ENCODE data around the gene FBXL4.
A peak's percentile ranks its signal among the peaks of the same experiment; 100 is the strongest.

Gene FBXL4

GRCh38 chr6:98974309-98974708 is 26.6 kb upstream of the FBXL4 start:
- H3K27ac ChIP-seq (ENCODE audit: low read length): no peak overlapping the region
- H3K27me3 ChIP-seq (ENCODE audit: control insufficient read depth, insufficient read depth, low read length): no peaks in the 10 kb centered on the region
- peaks cover 10% of the 10 kb centered on the region for H3K4me1 ChIP-seq (ENCODE audit: control insufficient read depth, low read depth, low read length)
- H3K36me3 ChIP-seq (ENCODE audit: control insufficient read depth, low read depth, low read length): no peaks in the 10 kb centered on the region
- H3K9ac ChIP-seq (ENCODE audit: low read length): no peak overlapping the region
- no peak overlapping the region for H3K4me3 ChIP-seq (ENCODE audit: low read length)
- no peaks in the 10 kb centered on the region for H3K9me3 ChIP-seq (ENCODE audit: control insufficient read depth, low read depth, low read length)

GRCh38 chr6:98973571-98973970 is 25.8 kb upstream of the FBXL4 start:
- no peaks in the 10 kb centered on the region for H3K27me3 ChIP-seq (ENCODE audit: control insufficient read depth, insufficient read depth, low read length)
- H3K9me3 ChIP-seq (ENCODE audit: control insufficient read depth, low read depth, low read length): no peaks in the 10 kb centered on the region
- no peaks in the 10 kb centered on the region for H3K36me3 ChIP-seq (ENCODE audit: control insufficient read depth, low read depth, low read length)
- H3K9ac ChIP-seq (ENCODE audit: low read length): no peak overlapping the region
- peaks cover 10% of the 10 kb centered on the region for H3K4me1 ChIP-seq (ENCODE audit: control insufficient read depth, low read depth, low read length)
- H3K4me3 ChIP-seq (ENCODE audit: low read length): no peak overlapping the region
- no peak overlapping the region for H3K27ac ChIP-seq (ENCODE audit: low read length)

- H3K9ac ChIP-seq (ENCODE audit: low read length): no peak overlapping the region
- no peaks in the 10 kb centered on the region for H3K9me3 ChIP-seq (ENCODE audit: control insufficient read depth, low read depth, low read length)
- H3K27me3 ChIP-seq (ENCODE audit: control insufficient read depth, insufficient read depth, low read length): no peaks in the 10 kb centered on the region
These were observed 23.6 kb upstream of the FBXL4 start for GRCh38 chr6:98971303-98971702.

GRCh38 chr6:98970469-98970868 is 22.7 kb upstream of the FBXL4 start:
- Histone ChIP-seq H3K36me3 (ENCODE audit: control insufficient read depth, low read depth, low read length) (no peaks in the 10 kb centered on the region), H3K4me1 (ENCODE audit: control insufficient read depth, low read depth, low read length) (peaks cover 10% of the 10 kb centered on the region), H3K27ac (ENCODE audit: low read length) (no peak overlapping the region), H3K9me3 (ENCODE audit: control insufficient read depth, low read depth, low read length) (no peaks in the 10 kb centered on the region), H3K27me3 (ENCODE audit: control insufficient read depth, insufficient read depth, low read length) (no peaks in the 10 kb centered on the region), H3K4me3 (ENCODE audit: low read length) (no peak overlapping the region), H3K9ac (ENCODE audit: low read length) (no peak overlapping the region)

More at GRCh38 chr6:98971303-98971702, 23.6 kb upstream of the FBXL4 start:
- H3K4me3 ChIP-seq (ENCODE audit: low read length): no peak overlapping the region
- H3K27ac ChIP-seq (ENCODE audit: low read length): no peak overlapping the region
- no peaks in the 10 kb centered on the region for H3K36me3 ChIP-seq (ENCODE audit: control insufficient read depth, low read depth, low read length)
- peaks cover 10% of the 10 kb centered on the region for H3K4me1 ChIP-seq (ENCODE audit: control insufficient read depth, low read depth, low read length)

GRCh38 chr6:98967616-98968015 is 19.9 kb upstream of the FBXL4 start:
- no peaks in the 10 kb centered on the region for H3K9me3 ChIP-seq (ENCODE audit: control insufficient read depth, low read depth, low read length)
- H3K27me3 ChIP-seq (ENCODE audit: control insufficient read depth, insufficient read depth, low read length): no peaks in the 10 kb centered on the region
- no peak overlapping the region for H3K4me3 ChIP-seq (ENCODE audit: low read length)
- H3K36me3 ChIP-seq (ENCODE audit: control insufficient read depth, low read depth, low read length): no peaks in the 10 kb centered on the region
- H3K9ac ChIP-seq (ENCODE audit: low read length): no peak overlapping the region
- peaks cover 10% of the 10 kb centered on the region for H3K4me1 ChIP-seq (ENCODE audit: control insufficient read depth, low read depth, low read length)
- H3K27ac ChIP-seq (ENCODE audit: low read length): no peak overlapping the region

GRCh38 chr6:98959631-98960030 is 11.9 kb upstream of the FBXL4 start:
- Histone ChIP-seq H3K4me3 (ENCODE audit: low read length) (no peak overlapping the region), H3K9ac (ENCODE audit: low read length) (no peak overlapping the region), H3K9me3 (ENCODE audit: control insufficient read depth, low read depth, low read length) (no peaks in the 10 kb centered on the region), H3K36me3 (ENCODE audit: control insufficient read depth, low read depth, low read length) (no peaks in the 10 kb centered on the region), H3K27ac (ENCODE audit: low read length) (no peak overlapping the region), H3K27me3 (ENCODE audit: control insufficient read depth, insufficient read depth, low read length) (no peaks in the 10 kb centered on the region), H3K4me1 (ENCODE audit: control insufficient read depth, low read depth, low read length) (no peaks in the 10 kb centered on the region)

- Histone ChIP-seq H3K27ac (ENCODE audit: low read length) (no peak overlapping the region), H3K36me3 (ENCODE audit: control insufficient read depth, low read depth, low read length) (no peaks in the 10 kb centered on the region), H3K4me1 (ENCODE audit: control insufficient read depth, low read depth, low read length) (no peaks in the 10 kb centered on the region), H3K9ac (ENCODE audit: low read length) (no peak overlapping the region), H3K27me3 (ENCODE audit: control insufficient read depth, insufficient read depth, low read length) (no peaks in the 10 kb centered on the region), H3K9me3 (ENCODE audit: control insufficient read depth, low read depth, low read length) (no peaks in the 10 kb centered on the region), H3K4me3 (ENCODE audit: low read length) (no peak overlapping the region)
These were observed 11.0 kb upstream of the FBXL4 start for GRCh38 chr6:98958776-98959175.

- no peaks in the 10 kb centered on the region for H3K4me1 ChIP-seq (ENCODE audit: control insufficient read depth, low read depth, low read length)
- no peaks in the 10 kb centered on the region for H3K36me3 ChIP-seq (ENCODE audit: control insufficient read depth, low read depth, low read length)
- no peak overlapping the region for H3K4me3 ChIP-seq (ENCODE audit: low read length)
- H3K27me3 ChIP-seq (ENCODE audit: control insufficient read depth, insufficient read depth, low read length): no peaks in the 10 kb centered on the region
- H3K27ac ChIP-seq (ENCODE audit: low read length): no peak overlapping the region
- H3K9ac ChIP-seq (ENCODE audit: low read length): no peak overlapping the region
- H3K9me3 ChIP-seq (ENCODE audit: control insufficient read depth, low read depth, low read length): no peaks in the 10 kb centered on the region
These were observed 9.7 kb upstream of the FBXL4 start for GRCh38 chr6:98957450-98957849.

- H3K27me3 ChIP-seq (ENCODE audit: control insufficient read depth, insufficient read depth, low read length): no peaks in the 10 kb centered on the region
- no peaks in the 10 kb centered on the region for H3K36me3 ChIP-seq (ENCODE audit: control insufficient read depth, low read depth, low read length)
- H3K9ac ChIP-seq (ENCODE audit: low read length): no peak overlapping the region
- no peak overlapping the region for H3K4me3 ChIP-seq (ENCODE audit: low read length)
- H3K4me1 ChIP-seq (ENCODE audit: control insufficient read depth, low read depth, low read length): peaks cover 4% of the 10 kb centered on the region
- no peak overlapping the region for H3K27ac ChIP-seq (ENCODE audit: low read length)
- no peaks in the 10 kb centered on the region for H3K9me3 ChIP-seq (ENCODE audit: control insufficient read depth, low read depth, low read length)
These were observed 1.8 kb upstream of the FBXL4 start for GRCh38 chr6:98949589-98949988.

- no peaks in the 10 kb centered on the region for H3K27me3 ChIP-seq (ENCODE audit: control insufficient read depth, insufficient read depth, low read length)
- peak overlapping the region; percentile 82 for H3K9ac ChIP-seq (ENCODE audit: low read length)
- peaks cover 4% of the 10 kb centered on the region for H3K4me1 ChIP-seq (ENCODE audit: control insufficient read depth, low read depth, low read length)
- H3K36me3 ChIP-seq (ENCODE audit: control insufficient read depth, low read depth, low read length): no peaks in the 10 kb centered on the region
- no peaks in the 10 kb centered on the region for H3K9me3 ChIP-seq (ENCODE audit: control insufficient read depth, low read depth, low read length)
- peak overlapping the region; percentile 43 for H3K27ac ChIP-seq (ENCODE audit: low read length)
- H3K4me3 ChIP-seq (ENCODE audit: low read length): peak overlapping the region; percentile 86
These were observed 801 bp downstream of the FBXL4 start for GRCh38 chr6:98946879-98947410.

GRCh38 chr6:98946266-98946878 is 1.4 kb downstream of the FBXL4 start:
- H3K27ac ChIP-seq (ENCODE audit: low read length): no peak overlapping the region
- H3K4me1 ChIP-seq (ENCODE audit: control insufficient read depth, low read depth, low read length): peaks cover 4% of the 10 kb centered on the region
- peak overlapping the region; percentile 82 for H3K9ac ChIP-seq (ENCODE audit: low read length)
- no peaks in the 10 kb centered on the region for H3K36me3 ChIP-seq (ENCODE audit: control insufficient read depth, low read depth, low read length)
- H3K9me3 ChIP-seq (ENCODE audit: control insufficient read depth, low read depth, low read length): no peaks in the 10 kb centered on the region
- no peaks in the 10 kb centered on the region for H3K27me3 ChIP-seq (ENCODE audit: control insufficient read depth, insufficient read depth, low read length)
- peak overlapping the region; percentile 86 for H3K4me3 ChIP-seq (ENCODE audit: low read length)
